Measurements from ENCODE around the gene MTM1.
A peak's percentile ranks its signal among the peaks of the same experiment; 100 is the strongest.

Gene MTM1

GRCh38 chrX:150582338-150582948, 14.0 kb downstream of the MTM1 start:
- H3K4me3 ChIP-seq (ENCODE audit: low read depth, low read length), result no peak overlapping the region
- in situ Hi-C loops (cut with HindIII; ENCODE audit: low sequenced_read_pairs), result no loop called here
- no peak for DNase-seq (ENCODE audit: low read depth)
- no peak for TF ChIP-seq CTCF (IDR thresholded peaks at IDR 0.05; ENCODE audit: low read depth, low read length, missing control alignments)

DNA sequence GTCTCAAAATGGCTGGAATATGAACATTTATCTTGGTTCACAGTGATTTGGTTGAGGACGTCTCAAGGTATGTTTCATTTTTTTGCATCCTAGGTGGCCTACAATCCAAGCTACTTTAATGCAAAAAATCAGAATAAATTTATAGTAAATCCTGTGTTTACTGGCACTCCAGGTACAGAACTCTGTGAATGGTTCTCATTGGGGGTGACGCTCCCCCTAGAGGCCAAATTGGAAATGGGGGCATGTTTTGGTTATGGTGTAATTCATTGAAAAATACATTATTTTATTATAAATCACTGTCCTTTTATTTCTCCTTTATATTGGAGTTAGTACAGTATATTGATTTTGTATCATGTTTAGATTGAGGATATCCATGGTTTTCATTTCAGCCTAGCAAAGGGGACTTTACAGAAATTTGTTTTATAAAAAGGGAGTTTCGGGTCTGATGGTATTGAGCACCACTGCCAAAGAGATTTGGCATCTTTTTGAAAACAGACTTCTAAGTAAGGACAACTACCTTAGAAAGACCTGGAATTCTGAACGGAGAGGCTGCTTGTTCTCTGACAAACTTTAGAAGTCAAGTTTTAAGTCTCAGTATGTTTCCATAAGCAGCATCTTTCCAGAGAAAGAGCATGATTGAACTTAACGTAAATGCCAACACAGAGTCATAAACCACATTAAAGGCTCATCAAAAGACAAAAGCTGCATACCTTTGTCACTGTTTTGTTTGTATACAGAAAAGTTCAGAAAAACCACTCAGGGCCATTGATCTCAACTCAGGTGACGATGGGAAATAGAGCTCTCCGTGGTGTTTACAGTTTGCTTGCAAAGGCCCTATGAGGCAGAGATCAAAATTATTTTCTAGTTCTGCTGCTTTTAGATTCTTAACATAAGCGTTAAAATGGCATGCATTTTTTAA, 19.4 kb downstream of the MTM1 start:
- in situ Hi-C loops (cut with HindIII; ENCODE audit: low sequenced_read_pairs), result no loop called here
- DNase-seq (ENCODE audit: low read depth), result no peak
- TF ChIP-seq CTCF (IDR thresholded peaks at IDR 0.05; ENCODE audit: low read depth, low read length, missing control alignments), result peak; percentile 67
- no peak overlapping the region for H3K4me3 ChIP-seq (ENCODE audit: low read depth, low read length)

DNA sequence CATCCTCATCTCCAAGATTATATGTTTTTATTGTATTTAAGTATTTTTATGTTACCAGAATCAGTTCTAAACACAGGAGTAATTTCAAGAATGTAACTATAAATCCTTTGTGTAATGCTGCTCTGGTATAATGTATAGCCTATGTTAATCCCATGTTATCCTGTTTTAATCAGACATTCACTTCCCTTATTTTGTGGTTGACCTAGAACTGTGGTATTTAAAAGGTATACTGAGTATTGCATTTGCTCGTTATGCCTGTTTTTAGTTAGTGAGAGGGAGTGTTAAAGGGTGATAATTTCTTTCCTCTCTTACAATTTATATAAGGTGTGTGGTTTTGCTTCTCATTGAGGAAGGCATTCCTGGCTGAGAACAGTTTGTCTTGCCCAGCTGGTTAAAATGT, 26.2 kb downstream of the MTM1 start:
- in situ Hi-C loops (cut with HindIII; ENCODE audit: low sequenced_read_pairs), result no loop called here
- H3K4me3 ChIP-seq (ENCODE audit: low read depth, low read length), result no peak overlapping the region
- no peak for TF ChIP-seq CTCF (IDR thresholded peaks at IDR 0.05; ENCODE audit: low read depth, low read length, missing control alignments)
- DNase-seq (ENCODE audit: low read depth), result no peak

DNA sequence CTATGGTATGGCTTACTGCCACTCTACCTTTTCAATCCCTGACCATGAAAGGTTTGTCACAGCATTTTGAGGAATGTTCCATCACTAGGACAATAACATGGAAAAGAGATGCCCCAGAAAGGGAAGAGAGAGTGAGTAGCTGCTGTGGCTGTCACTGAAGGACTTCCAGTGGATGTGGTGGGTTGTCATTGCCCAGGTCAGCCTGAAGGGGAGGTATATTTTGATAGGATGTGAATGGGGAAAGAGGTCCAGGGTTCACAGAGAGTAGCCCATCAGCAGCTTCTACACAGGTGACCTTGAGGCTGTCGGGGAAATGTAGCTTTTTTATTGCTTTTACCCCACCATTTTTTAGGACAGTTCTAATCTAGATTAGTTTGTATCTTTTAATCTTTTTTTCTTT, 30.8 kb downstream of the MTM1 start:
- no peak overlapping the region for H3K4me3 ChIP-seq (ENCODE audit: low read depth, low read length)
- TF ChIP-seq CTCF (IDR thresholded peaks at IDR 0.05; ENCODE audit: low read depth, low read length, missing control alignments), result no peak
- in situ Hi-C loops (cut with HindIII; ENCODE audit: low sequenced_read_pairs), result no loop called here

GRCh38 chrX:150602296-150602695, 33.9 kb downstream of the MTM1 start:
- H3K4me3 ChIP-seq (ENCODE audit: low read depth, low read length), result no peak overlapping the region
- no peak for TF ChIP-seq CTCF (IDR thresholded peaks at IDR 0.05; ENCODE audit: low read depth, low read length, missing control alignments)
- no peak for DNase-seq (ENCODE audit: low read depth)
- in situ Hi-C loops (cut with HindIII; ENCODE audit: low sequenced_read_pairs), result no loop called here

More for the DNA sequence above, 30.8 kb downstream of the MTM1 start:
- no peak for DNase-seq (ENCODE audit: low read depth)

DNA sequence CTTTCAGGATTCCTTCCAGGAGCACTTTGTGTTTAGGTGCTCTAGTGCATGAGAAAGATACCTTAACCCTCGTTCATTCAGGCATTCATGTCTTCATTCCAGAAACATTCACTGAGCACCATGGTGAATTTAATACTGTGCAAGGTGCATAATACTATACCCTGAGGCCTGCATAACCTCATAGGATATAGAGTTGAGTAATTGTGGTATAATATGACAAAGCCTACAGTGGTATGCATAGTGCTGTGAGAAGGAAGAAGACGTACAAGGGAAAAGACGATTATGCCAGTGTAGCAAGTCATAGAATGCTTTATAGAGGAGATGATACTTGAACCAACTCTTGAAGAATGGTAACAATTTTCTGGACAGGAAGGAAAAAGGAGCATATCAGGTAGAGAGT, 34.3 kb downstream of the MTM1 start:
- in situ Hi-C loops (cut with HindIII; ENCODE audit: low sequenced_read_pairs), result no loop called here
- no peak for TF ChIP-seq CTCF (IDR thresholded peaks at IDR 0.05; ENCODE audit: low read depth, low read length, missing control alignments)
- H3K4me3 ChIP-seq (ENCODE audit: low read depth, low read length), result no peak overlapping the region
- DNase-seq (ENCODE audit: low read depth), result no peak
